ENCODE data around the gene APBA2. TPM values are rescaled to one million over a fixed set of nuclear protein-coding genes. Genes with fewer than 3 reads are reported as not detected.

APBA2 gene
- total RNA-seq, 4 donors from 2014 or later: 7.7 to 14.4 (median 11.6) TPM

- TF ChIP-seq CTCF (IDR thresholded peaks at IDR 0.05): no peak
- no peak for TF ChIP-seq POLR2A (IDR thresholded peaks at IDR 0.05)
- intact Hi-C loops (cut with DNase I): no loop called here
- H3K27me3 ChIP-seq: no peaks in the 10 kb centered on the region
- no peak overlapping the region for H3K4me3 ChIP-seq (replicated peaks in 1 of 3)
- no peaks in the 10 kb centered on the region for H3K36me3 ChIP-seq
- no peak overlapping the region for H3K27ac ChIP-seq
- no peaks in the 10 kb centered on the region for H3K4me1 ChIP-seq
- 85 to 87% methylated on average over 14 of the region's 14 CpGs for WGBS, 2 donors
- H3K9me3 ChIP-seq: no peaks in the 10 kb centered on the region
- DNase-seq: no peak
Measured at GRCh38 chr15:29097168-29097567, 211.4 kb downstream of the APBA2 start.

DNA sequence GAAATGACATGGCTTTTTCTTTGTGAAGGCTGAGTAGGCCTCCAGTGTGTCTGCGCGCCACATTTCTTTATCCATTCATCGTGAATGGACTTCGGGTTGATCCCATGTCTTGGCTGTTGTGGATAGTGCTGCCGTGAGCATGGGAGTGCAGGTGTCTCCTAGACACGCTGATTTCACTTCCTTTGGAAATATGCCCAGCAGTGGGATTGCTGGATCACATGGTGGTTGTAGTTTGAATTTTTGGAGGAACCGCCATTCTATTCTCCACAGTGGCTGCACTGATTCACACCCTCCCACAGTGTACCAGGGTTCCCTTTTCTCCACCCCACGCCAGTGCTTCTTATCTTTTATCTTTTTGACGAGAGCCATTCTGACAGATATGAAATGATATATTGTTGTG, 212.2 kb downstream of the APBA2 start:
- no peaks in the 10 kb centered on the region for H3K27me3 ChIP-seq
- no peak for DNase-seq
- intact Hi-C loops (cut with DNase I): no loop called here
- no peak overlapping the region for H3K27ac ChIP-seq
- H3K36me3 ChIP-seq: no peaks in the 10 kb centered on the region
- TF ChIP-seq POLR2A (IDR thresholded peaks at IDR 0.05): no peak
- TF ChIP-seq CTCF (IDR thresholded peaks at IDR 0.05): no peak
- no peaks in the 10 kb centered on the region for H3K9me3 ChIP-seq
- H3K4me1 ChIP-seq: no peaks in the 10 kb centered on the region
- H3K4me3 ChIP-seq (replicated peaks in 1 of 3): no peak overlapping the region
- WGBS, 2 donors: 87 to 88% methylated on average over 9 of the region's 9 CpGs

DNA sequence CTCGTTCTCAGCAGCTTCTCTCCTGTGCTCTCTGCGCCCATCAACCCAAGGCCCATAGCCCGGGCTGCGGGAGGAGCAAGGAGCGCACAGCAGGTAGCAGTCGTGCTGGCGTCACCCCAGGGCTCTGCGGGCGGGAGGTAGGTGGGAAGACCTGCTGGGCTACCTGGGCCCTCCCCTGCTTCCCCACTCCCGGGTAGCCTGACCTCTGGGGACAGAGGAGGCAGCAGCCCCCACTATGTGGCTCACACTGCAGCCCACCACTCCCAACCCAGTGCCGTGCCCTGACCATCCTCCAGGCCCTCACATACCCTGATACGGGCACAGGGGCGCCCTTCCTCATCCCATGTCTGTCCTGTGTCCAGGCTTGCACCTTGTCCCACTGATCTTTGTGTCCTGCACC, 212.9 kb downstream of the APBA2 start:
- intact Hi-C loops (cut with DNase I): no loop called here
- 92 to 93% methylated on average over 13 of the region's 13 CpGs for WGBS, 2 donors
- no peak for TF ChIP-seq POLR2A (IDR thresholded peaks at IDR 0.05)
- no peak for TF ChIP-seq CTCF (IDR thresholded peaks at IDR 0.05)
- H3K27ac ChIP-seq: no peak overlapping the region
- DNase-seq: no peak
- no peaks in the 10 kb centered on the region for H3K9me3 ChIP-seq
- H3K4me1 ChIP-seq: peaks cover 3 to 5% of the 10 kb centered on the region in 2 donors
- no peaks in the 10 kb centered on the region for H3K27me3 ChIP-seq
- H3K4me3 ChIP-seq (replicated peaks in 1 of 3): no peak overlapping the region
- no peaks in the 10 kb centered on the region for H3K36me3 ChIP-seq

GRCh38 chr15:29099131-29099880, 213.5 kb downstream of the APBA2 start:
- intact Hi-C loops (cut with DNase I): no loop called here
- WGBS, 2 donors: 96 to 98% methylated on average over 8 to 10 of the region's 10 CpGs
- TF ChIP-seq POLR2A (IDR thresholded peaks at IDR 0.05) (no peak), CTCF (IDR thresholded peaks at IDR 0.05) (no peak)
- no peaks in the 10 kb centered on the region for H3K27me3 ChIP-seq
- peaks cover 7 to 10% of the 10 kb centered on the region in 2 donors for H3K4me1 ChIP-seq
- H3K36me3 ChIP-seq: no peaks in the 10 kb centered on the region
- no peak overlapping the region for H3K4me3 ChIP-seq (replicated peaks in 1 of 3)
- H3K27ac ChIP-seq: no peak overlapping the region
- DNase-seq: no peak
- H3K9me3 ChIP-seq: no peaks in the 10 kb centered on the region

GRCh38 chr15:29100486-29101000, 214.8 kb downstream of the APBA2 start:
- Histone ChIP-seq H3K9me3 (no peaks in the 10 kb centered on the region), H3K36me3 (no peaks in the 10 kb centered on the region), H3K27me3 (no peaks in the 10 kb centered on the region), H3K27ac (no peak overlapping the region), H3K4me1 (peaks cover 7 to 10% of the 10 kb centered on the region in 2 donors), H3K4me3 (replicated peaks in 1 of 3) (no peak overlapping the region)
- TF ChIP-seq CTCF (IDR thresholded peaks at IDR 0.05): no peak
- TF ChIP-seq POLR2A (IDR thresholded peaks at IDR 0.05): no peak
- intact Hi-C loops (cut with DNase I): no loop called here
- no peak for DNase-seq
- WGBS, 2 donors: 84 to 85% methylated on average over 7 of the region's 7 CpGs
